IMR-90 (cell line): ENCODE measurements around the gene RABL2B. TPM values are rescaled to one million over a fixed set of nuclear protein-coding genes. Genes with fewer than 3 reads are reported as not detected.

Experiments
- ATAC-seq: fragments of 200-7000 bp; cut with Tn5 transposase; 2 replicates; pipeline ENCODE4 v1.9.1; 2020; ENCODE audit warnings: low read depth, mild to moderate bottlenecking, moderate library complexity
- BruUV-seq: library from RNA; stranded (reverse); fragments of 400-500 nt; replicated peaks from 2 replicates; lab custom pipeline; 2021; lab: Mats Ljungman, UMichigan
- CTCF ChIA-PET: fragments of 300-600 bp; formaldehyde crosslinking; extraction: SDS; loops from one replicate; lab custom pipeline; 2021; ENCODE audit warnings: antibody characterized with exemption; lab: Yijun Ruan, JAX
- POLR2A ChIA-PET: fragments of 300-600 bp; sonication (Branson Sonifier 250); formaldehyde crosslinking; loops from one replicate; lab custom pipeline; 2022; ENCODE audit warnings: antibody characterized with exemption; ENCODE audit not compliant: unreplicated experiment; lab: Charles Lee
- DNase-seq: peaks from one replicate; pipeline ENCODE4 v3.0.0; 2013
- H2AFZ ChIP-seq: replicated peaks from 2 replicates; pipeline ENCODE3; 2013; ENCODE audit warnings: low read length, mild to moderate bottlenecking; ENCODE audit not compliant: poor library complexity
- H2AK5ac ChIP-seq: 2 replicates; pipeline ENCODE4 v1.6.1; 2013; ENCODE audit warnings: low read depth, low read length, inconsistent platforms
- H2AK9ac ChIP-seq: replicated peaks from 2 replicates; pipeline ENCODE3; 2013; ENCODE audit warnings: mild to moderate bottlenecking, low read depth, low read length, moderate library complexity; ENCODE audit not compliant: poor library complexity
- H2BK120ac ChIP-seq: 2 replicates; pipeline ENCODE4 v1.6.1; 2013; ENCODE audit warnings: low read depth, low read length, inconsistent platforms
- H2BK15ac ChIP-seq: 3 replicates; pipeline ENCODE4 v1.6.1; 2013; ENCODE audit warnings: low read depth, low read length, inconsistent platforms
- H2BK20ac ChIP-seq: 2 replicates; pipeline ENCODE4 v1.6.1; 2013; ENCODE audit warnings: low read depth, mild to moderate bottlenecking, inconsistent platforms, low read length, moderate library complexity
- H2BK5ac ChIP-seq: 2 replicates; pipeline ENCODE4 v1.6.1; 2013; ENCODE audit warnings: mild to moderate bottlenecking, low read depth, low read length, inconsistent platforms; ENCODE audit not compliant: poor library complexity, severe bottlenecking
- H3K14ac ChIP-seq: replicated peaks from 2 replicates; pipeline ENCODE4 v1.6.1; 2013; ENCODE audit warnings: low read depth, low read length, inconsistent platforms
- H3K18ac ChIP-seq: 2 replicates; pipeline ENCODE4 v1.6.1; 2013; ENCODE audit warnings: low read depth, low read length, control low read depth
- H3K23ac ChIP-seq: 2 replicates; pipeline ENCODE4 v1.6.1; 2013; ENCODE audit warnings: low read depth, low read length, inconsistent platforms
- H3K27ac ChIP-seq: 2 replicates; pipeline ENCODE4 v1.5.1; 2013; ENCODE audit warnings: mild to moderate bottlenecking, control low read depth, low read length; ENCODE audit not compliant: insufficient read depth
- H3K27me3 ChIP-seq: 2 replicates; pipeline ENCODE4 v1.6.1; 2013; ENCODE audit warnings: low read length; ENCODE audit not compliant: control insufficient read depth, insufficient read depth
- H3K36me3 ChIP-seq: 2 replicates; pipeline ENCODE4 v1.6.1; 2013; ENCODE audit warnings: low read length, mixed read lengths; ENCODE audit not compliant: control insufficient read depth, insufficient read depth
- H3K4ac ChIP-seq: 2 replicates; pipeline ENCODE4 v1.6.1; 2013; ENCODE audit warnings: low read depth, low read length, inconsistent platforms
- H3K4me1 ChIP-seq: 2 replicates; pipeline ENCODE4 v1.6.1; 2013; ENCODE audit warnings: low read length, mixed read lengths; ENCODE audit not compliant: control insufficient read depth, insufficient read depth
- H3K4me2 ChIP-seq: 2 replicates; pipeline ENCODE4 v1.6.1; 2013; ENCODE audit warnings: low read depth, mild to moderate bottlenecking, control low read depth, low read length, moderate library complexity
- H3K4me3 ChIP-seq: 2 replicates; pipeline ENCODE4 v1.5.1; 2013; ENCODE audit warnings: low read depth, mild to moderate bottlenecking, control low read depth, low read length, moderate library complexity; ENCODE audit not compliant: insufficient read depth
- H3K56ac ChIP-seq: 2 replicates; pipeline ENCODE4 v1.6.1; 2013; ENCODE audit warnings: low read length, inconsistent platforms; ENCODE audit not compliant: insufficient read depth; ENCODE audit errors: extremely low read depth
- H3K79me1 ChIP-seq, 2 experiments: 2 replicates each; pipeline ENCODE4 v1.6.1; 2013; ENCODE audit warnings: low read length in 2 of 2, inconsistent platforms in 1 of 2, low read depth in 1 of 2
- H3K9ac ChIP-seq: 2 replicates; pipeline ENCODE4 v1.6.1; 2013; ENCODE audit warnings: low read depth, low read length, control low read depth
- H3K9me1 ChIP-seq: 2 replicates; pipeline ENCODE4 v1.6.1; 2013; ENCODE audit warnings: low read length, inconsistent platforms; ENCODE audit not compliant: insufficient read depth
- H3K9me3 ChIP-seq: 2 replicates; pipeline ENCODE4 v1.6.1; 2013; ENCODE audit warnings: low read length; ENCODE audit not compliant: control insufficient read depth, insufficient read depth
- H4K20me1 ChIP-seq: 2 replicates; pipeline ENCODE4 v1.6.1; 2013; ENCODE audit warnings: low read length, inconsistent platforms; ENCODE audit not compliant: insufficient read depth
- H4K5ac ChIP-seq: 2 replicates; pipeline ENCODE4 v1.6.1; 2013; ENCODE audit warnings: mild to moderate bottlenecking, low read depth, low read length, control low read depth
- H4K8ac ChIP-seq, 2 experiments: 2 replicates each; pipeline ENCODE4 v1.6.1; 2013; ENCODE audit warnings: low read depth in 2 of 2, low read length in 2 of 2, control low read depth in 1 of 2, inconsistent platforms in 1 of 2
- H4K91ac ChIP-seq: 2 replicates; pipeline ENCODE4 v1.6.1; 2013; ENCODE audit warnings: low read depth, low read length, inconsistent platforms; ENCODE audit not compliant: insufficient read depth
- BHLHE40 ChIP-seq: fragments of 150-350 bp; IDR thresholded peaks from 2 replicates; pipeline ENCODE4 v1.6.1; 2016; ENCODE audit warnings: mild to moderate bottlenecking, low read depth, low read length
- CEBPB ChIP-seq: IDR thresholded peaks from 2 replicates; pipeline ENCODE4 v1.6.1; 2012; ENCODE audit warnings: low read depth, low read length, improper control_type of control experiment
- CHD1 ChIP-seq: IDR thresholded peaks from 2 replicates; pipeline ENCODE4 v1.6.1; 2012; ENCODE audit warnings: low read depth, low read length, improper control_type of control experiment
- ELK1 ChIP-seq: fragments of 150-350 bp; IDR thresholded peaks from 2 replicates; pipeline ENCODE4 v1.6.1; 2016; ENCODE audit warnings: low read depth, mild to moderate bottlenecking, low read length, moderate library complexity, borderline replicate concordance
- FOS ChIP-seq: fragments of 150-350 bp; IDR thresholded peaks from 2 replicates; pipeline ENCODE4 v1.6.1; 2016; ENCODE audit warnings: low read depth, low read length
- MAFK ChIP-seq: IDR thresholded peaks from 2 replicates; pipeline ENCODE4 v1.6.1; 2012; ENCODE audit warnings: low read depth, low read length, improper control_type of control experiment
- MAZ ChIP-seq: IDR thresholded peaks from 2 replicates; pipeline ENCODE4 v1.6.1; 2012; ENCODE audit warnings: low read depth, mild to moderate bottlenecking, low read length, improper control_type of control experiment, moderate library complexity, borderline replicate concordance
- MXI1 ChIP-seq: IDR thresholded peaks from 2 replicates; pipeline ENCODE4 v1.6.1; 2012; ENCODE audit warnings: low read depth, mild to moderate bottlenecking, low read length, moderate library complexity, borderline replicate concordance
- NFE2L2 ChIP-seq: fragments of 150-350 bp; IDR thresholded peaks from 2 replicates; pipeline ENCODE4 v1.6.1; 2016; ENCODE audit warnings: low read depth, mild to moderate bottlenecking, low read length
- POLR2A ChIP-seq: IDR thresholded peaks from 2 replicates; pipeline ENCODE4 v1.6.1; 2012; ENCODE audit warnings: mild to moderate bottlenecking, low read depth, low read length
- RAD21 ChIP-seq: IDR thresholded peaks from 2 replicates; pipeline ENCODE4 v1.6.1; 2012; ENCODE audit warnings: low read length, improper control_type of control experiment
- RCOR1 ChIP-seq: IDR thresholded peaks from 2 replicates; pipeline ENCODE4 v1.6.1; 2012; ENCODE audit warnings: mild to moderate bottlenecking, low read length, improper control_type of control experiment; ENCODE audit not compliant: insufficient replicate concordance
- RFX5 ChIP-seq: IDR thresholded peaks from 2 replicates; pipeline ENCODE4 v1.8.0; 2012; ENCODE audit warnings: low read depth, mild to moderate bottlenecking, low read length, moderate library complexity
- SMC3 ChIP-seq: fragments of 150-350 bp; IDR thresholded peaks from 2 replicates; pipeline ENCODE4 v1.6.1; 2016; ENCODE audit warnings: low read depth, mild to moderate bottlenecking, antibody characterized with exemption, low read length, moderate library complexity
- WGBS, 2 experiments: methylation state at CpG; one replicate each; pipeline versions ENCODE4 v1.1.5 to v1.1.7; 2013; ENCODE audit warnings: missing lambda C conversion rate in 2 of 2; ENCODE audit not compliant: insufficient read length in 1 of 2; ENCODE audit errors: extremely low coverage in 2 of 2; 5-methylcytosine and 5-hydroxymethylcytosine counted together
- dilution Hi-C: fragments of 300-500 bp; cut with HindIII; formaldehyde crosslinking; loops from one replicate; pipeline ENCODE4 v1.14.3; 2018; ENCODE audit warnings: low sequenced_read_pairs; ENCODE audit not compliant: unreplicated experiment
- in situ Hi-C: fragments of 300-500 bp; cut with MboI; formaldehyde crosslinking; loops from 3 replicates; pipeline ENCODE4 v1.14.3; 2019; ENCODE audit warnings: low sequenced_read_pairs, inconsistent platforms, mixed read lengths
- intact Hi-C: fragments of 100-400 bp; cut with micrococcal nuclease; formaldehyde crosslinking; loops from 2 replicates; pipeline ENCODE4 v1.10.0; 2022
- polyA plus RNA-seq, 3 experiments: library from polyadenylated mRNA; depleted of rRNA; stranded (reverse); fragments of >200 nt; gene quantifications; 2 replicates each; pipeline ENCODE4 v1.2.3, GENCODE V29; 2012; ENCODE audit warnings: low replicate concordance in 1 of 3
- total RNA-seq: library from RNA; depleted of rRNA; stranded (reverse); fragments of >200 nt; gene quantifications from 2 replicates; pipeline ENCODE4 v1.2.3, GENCODE V29; 2012
- TF ChIP-seq, protein P1 (sequence below): fragments of 150-350 bp; IDR thresholded peaks from 2 replicates; pipeline ENCODE4 v1.6.1; 2017; ENCODE audit warnings: mild to moderate bottlenecking, antibody characterized with exemption, low read length, low read depth
- TF ChIP-seq, protein P2 (sequence below): conservative IDR thresholded peaks from 2 replicates; pipeline ENCODE4 v1.5.1; 2012; ENCODE audit warnings: mild to moderate bottlenecking, low read depth, low read length, improper control_type of control experiment

RABL2B gene
- total and polyA plus RNA-seq, 2 of the 4 experiments (the other 2 are of a cell fraction) = 8.4 to 23.3 TPM

GRCh38 chr22:50726643-50727340 is 56.6 kb downstream of the RABL2B start:
- H2BK5ac ChIP-seq = no peak overlapping the region
- no peaks in the 10 kb centered on the region for H3K79me1 ChIP-seq
- no peak overlapping the region for H2AFZ ChIP-seq
- H2BK120ac ChIP-seq = no peak overlapping the region
- no peak overlapping the region for H4K91ac ChIP-seq
- no peak overlapping the region for H3K4me3 ChIP-seq
- no peaks in the 10 kb centered on the region for H3K9me1 ChIP-seq
- H3K9me3 ChIP-seq = no peaks in the 10 kb centered on the region
- in situ Hi-C loops (no loop called here), intact Hi-C loops (no loop called here), dilution Hi-C loops (no loop called here)
- ChIA-PET POLR2A (no interaction called here), CTCF (no interaction called here)
- H2BK20ac ChIP-seq = no peak overlapping the region
- peaks cover 4% of the 10 kb centered on the region for H4K20me1 ChIP-seq
- H3K4me1 ChIP-seq = no peaks in the 10 kb centered on the region
- H2AK5ac ChIP-seq = no peak overlapping the region
- H3K4ac ChIP-seq = no peak overlapping the region
- no peak overlapping the region for H3K27ac ChIP-seq
- no peak overlapping the region for H3K9ac ChIP-seq
- 95% methylated on average over 9 of the region's 14 CpGs; no CpG with 5 or more reads in 1 of the 2 experiments for WGBS, 2 experiments
- ATAC-seq (no peak), DNase-seq (no peak)
- H3K56ac ChIP-seq = no peak overlapping the region
- H4K8ac ChIP-seq = no peak overlapping the region
- H3K36me3 ChIP-seq = peaks cover 17% of the 10 kb centered on the region
- no peak overlapping the region for H2AK9ac ChIP-seq
- no peak for TF ChIP-seq MAZ
- TF ChIP-seq SMC3 = no peak
- TF ChIP-seq BHLHE40 = no peak
- TF ChIP-seq, protein P1, sequence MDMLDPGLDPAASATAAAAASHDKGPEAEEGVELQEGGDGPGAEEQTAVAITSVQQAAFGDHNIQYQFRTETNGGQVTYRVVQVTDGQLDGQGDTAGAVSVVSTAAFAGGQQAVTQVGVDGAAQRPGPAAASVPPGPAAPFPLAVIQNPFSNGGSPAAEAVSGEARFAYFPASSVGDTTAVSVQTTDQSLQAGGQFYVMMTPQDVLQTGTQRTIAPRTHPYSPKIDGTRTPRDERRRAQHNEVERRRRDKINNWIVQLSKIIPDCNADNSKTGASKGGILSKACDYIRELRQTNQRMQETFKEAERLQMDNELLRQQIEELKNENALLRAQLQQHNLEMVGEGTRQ = no peak
- TF ChIP-seq ELK1 = no peak
- TF ChIP-seq RCOR1 = no peak
- no peak for TF ChIP-seq NFE2L2
- no peak for TF ChIP-seq CEBPB
- TF ChIP-seq RAD21 = no peak
- TF ChIP-seq FOS = no peak
- TF ChIP-seq CHD1 = no peak
- TF ChIP-seq, protein P2, sequence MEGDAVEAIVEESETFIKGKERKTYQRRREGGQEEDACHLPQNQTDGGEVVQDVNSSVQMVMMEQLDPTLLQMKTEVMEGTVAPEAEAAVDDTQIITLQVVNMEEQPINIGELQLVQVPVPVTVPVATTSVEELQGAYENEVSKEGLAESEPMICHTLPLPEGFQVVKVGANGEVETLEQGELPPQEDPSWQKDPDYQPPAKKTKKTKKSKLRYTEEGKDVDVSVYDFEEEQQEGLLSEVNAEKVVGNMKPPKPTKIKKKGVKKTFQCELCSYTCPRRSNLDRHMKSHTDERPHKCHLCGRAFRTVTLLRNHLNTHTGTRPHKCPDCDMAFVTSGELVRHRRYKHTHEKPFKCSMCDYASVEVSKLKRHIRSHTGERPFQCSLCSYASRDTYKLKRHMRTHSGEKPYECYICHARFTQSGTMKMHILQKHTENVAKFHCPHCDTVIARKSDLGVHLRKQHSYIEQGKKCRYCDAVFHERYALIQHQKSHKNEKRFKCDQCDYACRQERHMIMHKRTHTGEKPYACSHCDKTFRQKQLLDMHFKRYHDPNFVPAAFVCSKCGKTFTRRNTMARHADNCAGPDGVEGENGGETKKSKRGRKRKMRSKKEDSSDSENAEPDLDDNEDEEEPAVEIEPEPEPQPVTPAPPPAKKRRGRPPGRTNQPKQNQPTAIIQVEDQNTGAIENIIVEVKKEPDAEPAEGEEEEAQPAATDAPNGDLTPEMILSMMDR = no peak
- no peak for TF ChIP-seq MXI1
- no peak for TF ChIP-seq MAFK
- TF ChIP-seq POLR2A = no peak
- TF ChIP-seq RFX5 = no peak
- no peak overlapping the region for H3K18ac ChIP-seq
- H3K27me3 ChIP-seq = no peaks in the 10 kb centered on the region
- no peak overlapping the region for H3K4me2 ChIP-seq
- no peak overlapping the region for H2BK15ac ChIP-seq
- BruUV-seq = no TSS peak
- no peak overlapping the region for H3K23ac ChIP-seq
- H4K5ac ChIP-seq = no peak overlapping the region
- no peak overlapping the region for H3K14ac ChIP-seq
